Measurements from ENCODE around the gene C1QL1.

- TF ChIP-seq CTCF (conservative IDR thresholded peaks at IDR 0.05) = no peak
- TF ChIP-seq ZFX (IDR thresholded peaks at IDR 0.05) = no peak
Observed at GRCh38 chr17:44925731-44926697, 42.1 kb downstream of the C1QL1 start.

Data from C4-2B (cell line).